Measurements from ENCODE around the gene TCERG1. TPM values are rescaled to one million over a fixed set of nuclear protein-coding genes. Genes with fewer than 3 reads are reported as not detected.

The TCERG1 gene
- total RNA-seq, 2 experiments from 2014 or later: 93.3 to 99.4 TPM

- Mint-ChIP-seq H3K27ac (no peak overlapping the region), H3K9me3 (no peaks in the 10 kb centered on the region), H3K27me3 (no peaks in the 10 kb centered on the region), H3K4me3 (no peak overlapping the region), H3K36me3 (peaks cover 28% of the 10 kb centered on the region), H3K4me1 (ENCODE audit: low read depth) (no peaks in the 10 kb centered on the region)
- no peak for DNase-seq
- intact Hi-C loops (cut with micrococcal nuclease): no loop called here
- ChIA-PET CTCF (interaction anchor here (1.4 to 1.6 kb wide), 2 partner anchors 25 to 32 kb away, joined by 4 to 5 read pairs; no protein-coding TSS in a partner anchor), POLR2A (no interaction called here)
Observed at GRCh38 chr5:146499680-146500079, 52.5 kb downstream of the TCERG1 start.

DNA sequence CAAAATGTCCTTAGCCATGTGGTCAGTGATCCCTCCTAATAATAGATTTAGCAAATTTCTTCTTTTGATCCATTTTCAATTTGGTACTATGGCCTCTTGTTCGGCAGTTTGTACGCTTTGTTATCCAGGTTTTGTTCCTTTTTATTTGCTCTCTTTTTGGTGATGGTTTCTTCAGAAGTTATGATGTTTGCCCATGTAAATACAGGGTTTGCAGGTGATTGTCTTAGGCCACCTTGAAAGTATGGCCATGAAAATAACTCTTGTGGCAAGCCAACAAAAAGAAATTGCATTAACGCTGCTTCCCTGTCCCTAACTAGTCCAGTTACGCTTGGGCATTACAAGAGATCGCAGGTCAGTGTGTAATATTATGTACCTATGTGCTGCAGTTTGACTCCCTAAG lies 60.3 kb downstream of the TCERG1 start:
- no peak for DNase-seq
- no peak overlapping the region for H3K27ac Mint-ChIP-seq
- ChIA-PET CTCF (no interaction called here), POLR2A (no interaction called here)
- no peaks in the 10 kb centered on the region for H3K4me1 Mint-ChIP-seq (ENCODE audit: low read depth)
- H3K4me3 Mint-ChIP-seq: no peak overlapping the region
- intact Hi-C loops (cut with micrococcal nuclease): no loop called here
- H3K27me3 Mint-ChIP-seq: no peaks in the 10 kb centered on the region
- H3K9me3 Mint-ChIP-seq: no peaks in the 10 kb centered on the region
- peaks cover 55% of the 10 kb centered on the region for H3K36me3 Mint-ChIP-seq

GRCh38 chr5:146510559-146511125 lies 63.5 kb downstream of the TCERG1 start:
- H3K9me3 Mint-ChIP-seq: no peaks in the 10 kb centered on the region
- H3K4me1 Mint-ChIP-seq (ENCODE audit: low read depth): no peaks in the 10 kb centered on the region
- DNase-seq: no peak
- peaks cover 36% of the 10 kb centered on the region for H3K36me3 Mint-ChIP-seq
- no peaks in the 10 kb centered on the region for H3K27me3 Mint-ChIP-seq
- intact Hi-C loops (cut with micrococcal nuclease): no loop called here
- POLR2A ChIA-PET: no interaction called here
- no peak overlapping the region for H3K27ac Mint-ChIP-seq
- H3K4me3 Mint-ChIP-seq: no peak overlapping the region
- CTCF ChIA-PET: no interaction called here

DNA sequence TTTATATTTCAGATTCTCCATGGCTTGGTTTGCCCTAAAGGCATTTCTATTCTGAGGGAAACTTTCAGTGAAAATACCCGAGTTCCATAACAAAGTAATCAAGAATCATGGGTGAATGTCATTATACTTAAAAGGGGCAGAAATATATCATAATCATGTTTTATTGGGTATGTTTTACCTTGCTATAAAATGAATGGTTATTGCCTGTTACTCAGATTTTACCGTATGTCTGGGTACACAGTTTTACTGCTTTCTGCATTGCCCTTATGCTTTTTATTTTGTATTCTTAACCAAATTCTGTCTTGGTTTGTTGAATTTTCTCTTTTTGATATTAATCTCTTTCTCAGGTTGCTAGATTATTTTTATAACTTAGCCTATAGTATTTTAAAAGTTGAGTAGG lies 66.3 kb downstream of the TCERG1 start:
- Mint-ChIP-seq H3K36me3 (peaks cover 20% of the 10 kb centered on the region), H3K27me3 (no peaks in the 10 kb centered on the region), H3K4me3 (no peak overlapping the region), H3K9me3 (no peaks in the 10 kb centered on the region), H3K27ac (no peak overlapping the region), H3K4me1 (ENCODE audit: low read depth) (no peaks in the 10 kb centered on the region)
- ChIA-PET POLR2A (no interaction called here), CTCF (interaction anchor here (0.9 to 5.5 kb wide), 2 partner anchors 19 to 104 kb away, joined by 3 to 23 read pairs; no protein-coding TSS in a partner anchor)
- intact Hi-C loops (cut with micrococcal nuclease): no loop called here
- no peak for DNase-seq

DNA sequence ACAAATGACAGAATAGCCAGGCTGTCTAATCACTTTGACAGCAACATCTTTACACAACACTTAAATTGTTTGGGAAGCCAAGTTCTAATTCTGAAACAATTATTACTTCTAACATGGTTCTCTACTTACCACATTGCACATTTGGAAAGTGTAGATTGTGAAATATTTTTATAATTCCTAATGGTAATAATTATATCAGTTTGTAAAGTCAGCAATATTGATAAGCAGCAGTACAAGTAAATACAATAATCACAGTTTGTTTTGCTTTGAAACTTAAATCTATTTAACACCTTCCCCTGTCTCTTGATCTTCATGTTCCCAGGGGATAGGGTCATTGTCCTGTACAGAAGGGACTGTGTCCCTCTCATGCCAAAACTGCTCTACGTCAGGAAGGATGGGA lies 67.4 kb downstream of the TCERG1 start:
- intact Hi-C loops (cut with micrococcal nuclease): no loop called here
- H3K36me3 Mint-ChIP-seq: peaks cover 15% of the 10 kb centered on the region
- no peak for DNase-seq
- ChIA-PET CTCF (interaction anchor here (1.1 to 5.5 kb wide), 2 partner anchors 9 to 18 kb away, joined by 3 to 23 read pairs; no protein-coding TSS in a partner anchor), POLR2A (no interaction called here)
- H3K27ac Mint-ChIP-seq: no peak overlapping the region
- no peaks in the 10 kb centered on the region for H3K27me3 Mint-ChIP-seq
- H3K9me3 Mint-ChIP-seq: no peaks in the 10 kb centered on the region
- no peaks in the 10 kb centered on the region for H3K4me1 Mint-ChIP-seq (ENCODE audit: low read depth)
- H3K4me3 Mint-ChIP-seq: no peak overlapping the region

- no peaks in the 10 kb centered on the region for H3K27me3 Mint-ChIP-seq
- H3K4me3 Mint-ChIP-seq: no peak overlapping the region
- no peaks in the 10 kb centered on the region for H3K4me1 Mint-ChIP-seq (ENCODE audit: low read depth)
- H3K27ac Mint-ChIP-seq: no peak overlapping the region
- intact Hi-C loops (cut with micrococcal nuclease): no loop called here
- H3K36me3 Mint-ChIP-seq: peaks cover 7% of the 10 kb centered on the region
- no peaks in the 10 kb centered on the region for H3K9me3 Mint-ChIP-seq
- no peak for DNase-seq
- POLR2A ChIA-PET: no interaction called here
- CTCF ChIA-PET: interaction anchor here (1.1 to 5.5 kb wide), 3 partner anchors 10 to 673 kb away, joined by 3 to 23 read pairs (median 4); no protein-coding TSS in a partner anchor
Observed at GRCh38 chr5:146515473-146516150, 68.5 kb downstream of the TCERG1 start.

GRCh38 chr5:146516151-146516475 lies 69.0 kb downstream of the TCERG1 start, which contains the start of gene GPR151:
GPR151 (minus strand) TSS chr5:146516190; CDS start chr5:146516113, 77 bp downstream.
- intact Hi-C loops (cut with micrococcal nuclease): no loop called here
- CTCF ChIA-PET: interaction anchor here (1.0 to 5.5 kb wide), 4 partner anchors 11 to 673 kb away, joined by 3 to 23 read pairs (median 4); no protein-coding TSS in a partner anchor

GRCh38 chr5:146519554-146519953 lies 72.4 kb downstream of the TCERG1 start:
- H3K27ac Mint-ChIP-seq: no peak overlapping the region
- peaks cover 5% of the 10 kb centered on the region for H3K27me3 Mint-ChIP-seq
- intact Hi-C loops (cut with micrococcal nuclease): no loop called here
- ChIA-PET POLR2A (no interaction called here), CTCF (interaction anchor here (1.7 to 2.1 kb wide), 2 partner anchors 14 to 446 kb away, joined by 4 to 14 read pairs; no protein-coding TSS in a partner anchor)
- H3K4me3 Mint-ChIP-seq: no peak overlapping the region
- H3K9me3 Mint-ChIP-seq: no peaks in the 10 kb centered on the region
- H3K36me3 Mint-ChIP-seq: no peaks in the 10 kb centered on the region
- no peak for DNase-seq
- H3K4me1 Mint-ChIP-seq (ENCODE audit: low read depth): no peaks in the 10 kb centered on the region

More at GRCh38 chr5:146516151-146516475, 69.0 kb downstream of the TCERG1 start, which contains the start of gene GPR151:
- Mint-ChIP-seq H3K4me1 (ENCODE audit: low read depth) (no peaks in the 10 kb centered on the region), H3K36me3 (peaks cover 2% of the 10 kb centered on the region), H3K27ac (no peak within 1 kb of the TSS), H3K4me3 (no peak within 1 kb of the TSS), H3K9me3 (no peaks in the 10 kb centered on the region), H3K27me3 (no peaks in the 10 kb centered on the region)
- POLR2A ChIA-PET: no interaction called here
- no peak for DNase-seq

DNA sequence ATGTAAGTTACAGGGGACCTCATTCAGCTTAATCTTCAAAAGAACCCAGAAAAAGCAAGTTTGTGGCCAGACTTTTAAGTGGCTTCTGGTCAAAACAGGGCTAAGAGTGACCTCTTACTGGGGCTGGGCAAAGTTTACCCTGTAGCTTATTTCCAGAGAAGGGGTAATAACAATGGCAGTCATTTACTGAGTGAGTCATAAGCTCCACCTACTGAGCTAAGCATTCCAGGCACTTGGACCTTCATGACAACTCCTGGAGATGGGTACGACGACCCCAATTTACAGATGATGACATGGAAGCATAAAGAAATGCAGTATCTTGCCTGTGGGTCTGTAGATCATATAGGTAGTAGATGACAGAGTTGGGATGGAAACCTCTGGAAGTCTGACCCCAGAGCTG lies 73.6 kb downstream of the TCERG1 start:
- Mint-ChIP-seq H3K9me3 (no peaks in the 10 kb centered on the region), H3K27me3 (peaks cover 5% of the 10 kb centered on the region), H3K4me3 (no peak overlapping the region), H3K36me3 (no peaks in the 10 kb centered on the region), H3K27ac (no peak overlapping the region), H3K4me1 (ENCODE audit: low read depth) (no peaks in the 10 kb centered on the region)
- ChIA-PET CTCF (interaction anchor here (1.4 to 2.1 kb wide), 5 partner anchors 11 to 445 kb away, joined by 3 to 14 read pairs (median 4); no protein-coding TSS in a partner anchor), POLR2A (no interaction called here)
- intact Hi-C loops (cut with micrococcal nuclease): no loop called here
- DNase-seq: no peak

- POLR2A ChIA-PET: no interaction called here
- peaks cover 5% of the 10 kb centered on the region for H3K27me3 Mint-ChIP-seq
Observed at GRCh38 chr5:146521403-146522106, 74.4 kb downstream of the TCERG1 start.

DNA sequence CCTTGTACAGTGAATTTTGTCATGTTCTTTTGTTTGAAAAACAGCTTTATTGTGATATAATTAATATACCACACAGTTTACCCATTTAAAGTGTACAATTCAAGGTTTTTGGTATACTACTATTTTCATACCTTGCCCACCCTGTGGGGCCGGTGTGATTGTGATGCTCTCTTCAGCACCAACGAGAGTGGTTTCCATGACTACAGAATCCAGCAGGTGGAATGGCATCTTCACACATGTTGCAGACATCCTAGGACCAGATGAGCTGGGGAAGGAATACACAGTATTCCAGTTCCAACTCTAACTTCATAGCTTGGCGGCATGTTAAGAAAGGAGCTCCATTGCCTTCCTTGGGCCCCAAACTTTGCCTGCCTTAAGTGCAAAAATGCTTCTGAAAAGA lies 76.6 kb downstream of the TCERG1 start:
- H3K36me3 Mint-ChIP-seq: no peaks in the 10 kb centered on the region
- intact Hi-C loops (cut with micrococcal nuclease): no loop called here
- peaks cover 10% of the 10 kb centered on the region for H3K27me3 Mint-ChIP-seq
- no peaks in the 10 kb centered on the region for H3K4me1 Mint-ChIP-seq (ENCODE audit: low read depth)
- H3K9me3 Mint-ChIP-seq: no peaks in the 10 kb centered on the region
- CTCF ChIA-PET: interaction anchor here (1.2 to 3.0 kb wide), 4 partner anchors 9 to 442 kb away, joined by 3 to 21 read pairs (median 4); no protein-coding TSS in a partner anchor
- H3K27ac Mint-ChIP-seq: no peak overlapping the region
- no peak for DNase-seq
- POLR2A ChIA-PET: no interaction called here
- no peak overlapping the region for H3K4me3 Mint-ChIP-seq

More at GRCh38 chr5:146521403-146522106, 74.4 kb downstream of the TCERG1 start:
- CTCF ChIA-PET: interaction anchor here (1.4 to 2.1 kb wide), 4 partner anchors 10 to 21 kb away, joined by 3 to 14 read pairs (median 5); no protein-coding TSS in a partner anchor
- no peaks in the 10 kb centered on the region for H3K4me1 Mint-ChIP-seq (ENCODE audit: low read depth)
- no peaks in the 10 kb centered on the region for H3K36me3 Mint-ChIP-seq
- H3K4me3 Mint-ChIP-seq: no peak overlapping the region
- no peaks in the 10 kb centered on the region for H3K9me3 Mint-ChIP-seq
- no peak for DNase-seq
- H3K27ac Mint-ChIP-seq: no peak overlapping the region
- intact Hi-C loops (cut with micrococcal nuclease): no loop called here

GRCh38 chr5:146527785-146528184 lies 80.7 kb downstream of the TCERG1 start:
- no peak for DNase-seq
- Mint-ChIP-seq H3K27me3 (peaks cover 7% of the 10 kb centered on the region), H3K4me1 (ENCODE audit: low read depth) (no peaks in the 10 kb centered on the region), H3K36me3 (no peaks in the 10 kb centered on the region), H3K9me3 (no peaks in the 10 kb centered on the region), H3K27ac (no peak overlapping the region), H3K4me3 (no peak overlapping the region)
- CTCF ChIA-PET: interaction anchor here (0.9 kb wide), 1 partner anchor 162 kb away, joined by 3 read pairs; no protein-coding TSS in a partner anchor
- intact Hi-C loops (cut with micrococcal nuclease): no loop called here
- POLR2A ChIA-PET: no interaction called here

Data from activated CD4-positive, alpha-beta memory T cell treated with anti-CD3 and anti-CD28 coated beads for 36 hours (primary cell).